ENCODE data around the gene SSC5D.

DNA sequence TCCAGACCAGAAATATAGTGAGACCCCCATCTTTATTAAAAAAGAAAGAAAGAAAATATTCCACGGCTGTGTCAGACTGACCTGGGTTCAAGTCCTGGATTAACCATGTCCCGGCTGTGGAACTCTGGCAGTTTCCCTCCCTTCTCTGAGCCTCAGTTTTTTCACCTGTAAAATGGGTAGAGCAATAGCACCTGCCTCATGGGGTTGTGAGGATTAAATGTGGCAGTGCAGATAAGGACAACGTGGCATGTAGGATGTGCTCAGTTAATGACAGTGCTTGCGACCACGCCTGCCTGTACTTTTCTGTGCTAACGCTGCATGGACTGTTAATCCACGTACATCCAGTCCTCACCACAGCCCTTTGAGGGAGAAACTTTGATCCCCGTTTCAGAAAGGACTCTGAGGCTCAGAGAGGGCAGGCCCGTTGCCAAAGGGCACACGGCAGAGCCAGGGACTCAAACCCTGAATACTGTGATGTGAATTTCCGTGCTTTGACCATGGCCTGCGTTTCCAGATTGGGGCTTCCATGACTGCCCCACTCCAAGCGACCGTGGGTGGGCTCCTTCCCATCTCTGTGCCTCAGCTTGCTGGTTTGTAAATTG is 32.6 kb downstream of the SSC5D start:
- TF ChIP-seq SUZ12 (IDR thresholded peaks at IDR 0.05; ENCODE audit: extremely low read depth, insufficient read depth, insufficient read length) (no peak), YY1 (IDR thresholded peaks at IDR 0.05; ENCODE audit: insufficient read depth, insufficient read length) (no peak)

All from NT2/D1 (cell line).